ENCODE measurements around the gene ARAP3.

DNA sequence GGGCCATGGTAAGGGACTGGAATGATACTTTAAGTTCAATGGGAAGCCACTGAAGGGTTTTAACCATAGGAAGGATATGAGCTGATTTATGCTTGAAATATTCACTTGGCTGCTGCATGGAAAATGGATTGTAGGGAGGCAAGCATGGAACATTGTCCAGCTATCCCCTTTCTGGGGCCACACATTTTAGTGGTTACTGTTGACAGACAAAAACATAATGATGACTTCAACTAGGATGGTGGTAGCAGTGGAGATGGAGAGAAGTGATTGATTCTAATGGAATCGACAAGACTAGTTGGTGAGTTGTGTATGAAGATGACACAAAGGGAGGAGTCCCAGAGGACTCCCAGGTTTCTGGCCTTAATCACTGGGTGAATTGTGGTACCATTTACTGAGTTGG is 24.6 kb downstream of the ARAP3 start:
- TF ChIP-seq CTCF (IDR thresholded peaks at IDR 0.05) (no peak), EZH2 (IDR thresholded peaks at IDR 0.05; ENCODE audit: borderline replicate concordance, insufficient read depth, low read depth, low read length, poor library complexity, severe bottlenecking) (no peak)

All from B cell (primary cell).